Measurements from ENCODE around the gene DYRK1B. TPM values are rescaled to one million over a fixed set of nuclear protein-coding genes. Genes with fewer than 3 reads are reported as not detected.
"Not testable (repeated sequence)": the region's sequence is repeated elsewhere in the genome, so short reads cannot be mapped to it uniquely, and the experiment has no call there.

Gene DYRK1B
- total RNA-seq, 1 experiment from 2014 or later: 322 TPM

DNA sequence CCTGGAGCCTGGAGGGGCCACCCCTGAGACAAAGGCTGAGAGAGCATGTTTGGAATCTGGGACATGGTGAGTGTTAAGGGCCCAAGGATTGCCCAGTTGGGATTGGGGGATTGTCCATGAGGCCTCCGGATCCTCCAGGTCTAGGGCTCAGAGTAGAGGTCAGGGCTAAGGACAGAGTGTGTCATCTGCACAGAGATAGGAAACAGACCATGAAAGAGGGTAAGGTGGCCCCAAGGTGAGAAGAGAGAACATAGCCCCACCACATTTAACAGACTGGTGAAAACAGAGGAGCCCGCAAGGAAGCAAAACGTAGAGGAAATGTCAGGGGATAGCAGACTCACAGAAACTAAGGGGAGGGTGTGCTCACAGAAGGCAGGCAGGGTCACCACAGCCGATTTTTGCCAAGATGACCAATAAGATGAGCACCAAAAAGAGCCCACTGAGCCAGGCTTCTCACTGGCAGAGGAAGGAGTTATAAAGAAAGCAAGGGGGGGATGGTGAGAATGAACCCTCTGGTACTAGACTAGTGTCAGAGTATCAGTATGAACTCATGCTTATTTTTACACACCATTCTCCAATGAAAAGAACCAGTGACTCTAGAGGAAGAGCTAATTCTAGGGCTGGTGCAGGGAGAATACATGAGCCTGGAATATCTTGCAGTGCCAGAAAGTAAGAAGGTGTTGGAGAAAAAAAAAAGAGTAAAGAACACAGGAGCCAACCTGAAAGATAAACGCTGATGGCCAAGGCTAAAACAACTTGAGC, 17.5 kb downstream of the DYRK1B start:
- TF ChIP-seq TCF7L2 (IDR thresholded peaks at IDR 0.05; ENCODE audit: low read depth, low read length) (no peak), POLR2AphosphoS5 (IDR thresholded peaks at IDR 0.05; ENCODE audit: low read depth, low read length) (no peak), SIN3A (IDR thresholded peaks at IDR 0.05; ENCODE audit: borderline replicate concordance, insufficient read depth, low read depth, low read length) (no peak)
- TF ChIP-seq, protein P1, sequence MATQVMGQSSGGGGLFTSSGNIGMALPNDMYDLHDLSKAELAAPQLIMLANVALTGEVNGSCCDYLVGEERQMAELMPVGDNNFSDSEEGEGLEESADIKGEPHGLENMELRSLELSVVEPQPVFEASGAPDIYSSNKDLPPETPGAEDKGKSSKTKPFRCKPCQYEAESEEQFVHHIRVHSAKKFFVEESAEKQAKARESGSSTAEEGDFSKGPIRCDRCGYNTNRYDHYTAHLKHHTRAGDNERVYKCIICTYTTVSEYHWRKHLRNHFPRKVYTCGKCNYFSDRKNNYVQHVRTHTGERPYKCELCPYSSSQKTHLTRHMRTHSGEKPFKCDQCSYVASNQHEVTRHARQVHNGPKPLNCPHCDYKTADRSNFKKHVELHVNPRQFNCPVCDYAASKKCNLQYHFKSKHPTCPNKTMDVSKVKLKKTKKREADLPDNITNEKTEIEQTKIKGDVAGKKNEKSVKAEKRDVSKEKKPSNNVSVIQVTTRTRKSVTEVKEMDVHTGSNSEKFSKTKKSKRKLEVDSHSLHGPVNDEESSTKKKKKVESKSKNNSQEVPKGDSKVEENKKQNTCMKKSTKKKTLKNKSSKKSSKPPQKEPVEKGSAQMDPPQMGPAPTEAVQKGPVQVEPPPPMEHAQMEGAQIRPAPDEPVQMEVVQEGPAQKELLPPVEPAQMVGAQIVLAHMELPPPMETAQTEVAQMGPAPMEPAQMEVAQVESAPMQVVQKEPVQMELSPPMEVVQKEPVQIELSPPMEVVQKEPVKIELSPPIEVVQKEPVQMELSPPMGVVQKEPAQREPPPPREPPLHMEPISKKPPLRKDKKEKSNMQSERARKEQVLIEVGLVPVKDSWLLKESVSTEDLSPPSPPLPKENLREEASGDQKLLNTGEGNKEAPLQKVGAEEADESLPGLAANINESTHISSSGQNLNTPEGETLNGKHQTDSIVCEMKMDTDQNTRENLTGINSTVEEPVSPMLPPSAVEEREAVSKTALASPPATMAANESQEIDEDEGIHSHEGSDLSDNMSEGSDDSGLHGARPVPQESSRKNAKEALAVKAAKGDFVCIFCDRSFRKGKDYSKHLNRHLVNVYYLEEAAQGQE (IDR thresholded peaks at IDR 0.05; ENCODE audit: insufficient read depth in 1 of 2, low read depth in 2 of 2, low read length in 1 of 2): no peak
- TF ChIP-seq, protein P2, sequence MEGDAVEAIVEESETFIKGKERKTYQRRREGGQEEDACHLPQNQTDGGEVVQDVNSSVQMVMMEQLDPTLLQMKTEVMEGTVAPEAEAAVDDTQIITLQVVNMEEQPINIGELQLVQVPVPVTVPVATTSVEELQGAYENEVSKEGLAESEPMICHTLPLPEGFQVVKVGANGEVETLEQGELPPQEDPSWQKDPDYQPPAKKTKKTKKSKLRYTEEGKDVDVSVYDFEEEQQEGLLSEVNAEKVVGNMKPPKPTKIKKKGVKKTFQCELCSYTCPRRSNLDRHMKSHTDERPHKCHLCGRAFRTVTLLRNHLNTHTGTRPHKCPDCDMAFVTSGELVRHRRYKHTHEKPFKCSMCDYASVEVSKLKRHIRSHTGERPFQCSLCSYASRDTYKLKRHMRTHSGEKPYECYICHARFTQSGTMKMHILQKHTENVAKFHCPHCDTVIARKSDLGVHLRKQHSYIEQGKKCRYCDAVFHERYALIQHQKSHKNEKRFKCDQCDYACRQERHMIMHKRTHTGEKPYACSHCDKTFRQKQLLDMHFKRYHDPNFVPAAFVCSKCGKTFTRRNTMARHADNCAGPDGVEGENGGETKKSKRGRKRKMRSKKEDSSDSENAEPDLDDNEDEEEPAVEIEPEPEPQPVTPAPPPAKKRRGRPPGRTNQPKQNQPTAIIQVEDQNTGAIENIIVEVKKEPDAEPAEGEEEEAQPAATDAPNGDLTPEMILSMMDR (IDR thresholded peaks at IDR 0.05): no peak
- no TSS peak for BruUV-seq (replicated peaks)
- Histone ChIP-seq H3K4me3 (ENCODE audit: low read depth in 2 of 2, low read length in 2 of 2) (no peak overlapping the region), H3K4me1 (ENCODE audit: control insufficient read depth, insufficient read depth, low read length) (no peaks in the 10 kb centered on the region), H3K27me3 (ENCODE audit: control insufficient read depth, insufficient read depth, low read length) (no peaks in the 10 kb centered on the region), H3K36me3 (ENCODE audit: control insufficient read depth, insufficient read depth, low read length) (no peaks in the 10 kb centered on the region), H3K27ac (ENCODE audit: low read length) (no peak overlapping the region), H3K9me3 (ENCODE audit: control insufficient read depth, insufficient read depth, low read depth, low read length) (no peaks in the 10 kb centered on the region; the same call in 1 of the 2 replicates)
- in situ Hi-C loops (cut with HindIII; ENCODE audit: low pct_unique_long_range_greater_than_20kb, low sequenced_read_pairs): no loop called here
- ATAC-seq: no peak
- DNase-seq (ENCODE audit: low read depth, low spot score): no peak
- CTCF ChIA-PET: interaction anchor here (0.6 to 3.2 kb wide), 5 partner anchors 24 to 155 kb away, joined by 3 to 24 read pairs (median 6); partner anchors contain the start of gene PSMC4
- POLR2A ChIA-PET: interaction anchor here (0.6 to 2.6 kb wide), 7 partner anchors 17 to 275 kb away, joined by 3 to 15 read pairs (median 6); partner anchors contain the start of genes DYRK1B and ZNF780A
- intact Hi-C loops (cut with micrococcal nuclease; ENCODE audit: unreplicated experiment): no loop called here

DNA sequence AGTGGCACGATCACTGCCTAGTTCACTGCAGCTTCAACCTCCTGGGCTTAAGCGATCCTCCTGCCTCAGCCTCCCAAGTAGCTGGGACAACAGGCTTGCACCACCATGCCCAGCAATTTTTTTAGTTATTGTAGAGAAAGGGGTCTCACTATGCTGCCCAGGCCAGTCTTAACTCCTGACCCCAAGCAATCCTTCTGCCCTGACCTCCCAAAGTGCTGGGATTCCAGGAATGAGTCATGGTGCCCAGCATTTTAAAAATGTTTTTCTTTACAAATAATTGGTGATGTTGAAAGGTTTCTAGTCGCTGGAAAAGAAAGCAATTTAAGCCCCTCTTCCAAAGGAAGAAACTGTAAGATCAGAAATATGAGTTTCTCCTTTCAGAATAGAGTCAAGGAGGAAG, 19.4 kb downstream of the DYRK1B start:
- no peak overlapping the region for H3K27ac ChIP-seq (ENCODE audit: low read length)
- in situ Hi-C loops (cut with HindIII; ENCODE audit: low pct_unique_long_range_greater_than_20kb, low sequenced_read_pairs) (no loop called here), intact Hi-C loops (cut with micrococcal nuclease; ENCODE audit: unreplicated experiment) (no loop called here)
- H3K4me1 ChIP-seq (ENCODE audit: control insufficient read depth, insufficient read depth, low read length): no peaks in the 10 kb centered on the region
- BruUV-seq (replicated peaks): no TSS peak
- ATAC-seq (no peak), DNase-seq (ENCODE audit: low read depth, low spot score) (no peak)
- no peaks in the 10 kb centered on the region for H3K36me3 ChIP-seq (ENCODE audit: control insufficient read depth, insufficient read depth, low read length)
- H3K27me3 ChIP-seq (ENCODE audit: control insufficient read depth, insufficient read depth, low read length): no peaks in the 10 kb centered on the region
- TF ChIP-seq TCF7L2 (IDR thresholded peaks at IDR 0.05; ENCODE audit: low read depth, low read length): no peak
- TF ChIP-seq, protein P1 (IDR thresholded peaks at IDR 0.05; ENCODE audit: insufficient read depth in 1 of 2, low read depth in 2 of 2, low read length in 1 of 2): no peak
- no peak for TF ChIP-seq POLR2AphosphoS5 (IDR thresholded peaks at IDR 0.05; ENCODE audit: low read depth, low read length)
- TF ChIP-seq, protein P2 (IDR thresholded peaks at IDR 0.05): no peak
- no peak for TF ChIP-seq SIN3A (IDR thresholded peaks at IDR 0.05; ENCODE audit: borderline replicate concordance, insufficient read depth, low read depth, low read length)
- ChIA-PET POLR2A (interaction anchor here (0.5 to 2.6 kb wide), 3 partner anchors 19 to 330 kb away, joined by 3 to 11 read pairs (median 4); partner anchors contain the start of gene DYRK1B), CTCF (interaction anchor here (0.5 to 2.5 kb wide), 7 partner anchors 11 to 46 kb away, joined by 3 to 15 read pairs (median 4); partner anchors contain the start of gene DYRK1B)
- H3K9me3 ChIP-seq (ENCODE audit: control insufficient read depth, insufficient read depth, low read depth, low read length): peaks cover 2% of the 10 kb centered on the region
- H3K4me3 ChIP-seq (ENCODE audit: low read depth in 2 of 2, low read length in 2 of 2): no peak overlapping the region

DNA sequence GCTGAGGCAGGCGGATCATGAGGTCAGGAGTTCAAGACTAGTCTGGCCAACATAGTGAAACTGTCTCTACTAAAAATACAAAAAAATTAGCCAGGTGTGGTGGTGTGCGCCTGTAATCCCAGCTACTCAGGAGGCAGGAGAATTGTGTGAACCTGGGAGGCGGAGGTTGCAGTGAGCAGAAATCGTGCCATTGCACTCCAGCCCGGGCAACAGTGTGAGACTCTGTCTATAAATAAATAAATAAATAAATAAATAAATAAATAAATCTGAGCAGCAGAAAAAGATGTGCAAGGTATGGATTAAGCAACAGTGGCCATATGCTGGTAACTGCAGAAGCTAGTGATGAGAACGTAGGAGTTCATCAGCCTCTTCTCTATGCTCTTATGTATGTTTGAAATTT, 19.9 kb downstream of the DYRK1B start:
- ATAC-seq; H3K4me1 ChIP-seq (ENCODE audit: control insufficient read depth, insufficient read depth, low read length); H3K36me3 ChIP-seq (ENCODE audit: control insufficient read depth, insufficient read depth, low read length); H3K27ac ChIP-seq (ENCODE audit: low read length); BruUV-seq (replicated peaks); H3K4me3 ChIP-seq (ENCODE audit: low read depth in 2 of 2, low read length in 2 of 2); in situ Hi-C loops (cut with HindIII; ENCODE audit: low pct_unique_long_range_greater_than_20kb, low sequenced_read_pairs); DNase-seq (ENCODE audit: low read depth, low spot score); intact Hi-C loops (cut with micrococcal nuclease; ENCODE audit: unreplicated experiment); H3K9me3 ChIP-seq (ENCODE audit: control insufficient read depth, insufficient read depth, low read depth, low read length); H3K27me3 ChIP-seq (ENCODE audit: control insufficient read depth, insufficient read depth, low read length): not testable (repeated sequence)
- CTCF ChIA-PET: interaction anchor here (1.0 to 2.5 kb wide), 7 partner anchors 10 to 491 kb away, joined by 3 to 15 read pairs (median 3); partner anchors contain the start of gene DYRK1B
- POLR2A ChIA-PET: interaction anchor here (2.6 kb wide), 1 partner anchor 20 kb away, joined by 11 read pairs; the partner anchor contains the start of gene DYRK1B

All from Panc1 (cell line).